ENCODE measurements around the gene AUTS2.

Gene AUTS2

DNA sequence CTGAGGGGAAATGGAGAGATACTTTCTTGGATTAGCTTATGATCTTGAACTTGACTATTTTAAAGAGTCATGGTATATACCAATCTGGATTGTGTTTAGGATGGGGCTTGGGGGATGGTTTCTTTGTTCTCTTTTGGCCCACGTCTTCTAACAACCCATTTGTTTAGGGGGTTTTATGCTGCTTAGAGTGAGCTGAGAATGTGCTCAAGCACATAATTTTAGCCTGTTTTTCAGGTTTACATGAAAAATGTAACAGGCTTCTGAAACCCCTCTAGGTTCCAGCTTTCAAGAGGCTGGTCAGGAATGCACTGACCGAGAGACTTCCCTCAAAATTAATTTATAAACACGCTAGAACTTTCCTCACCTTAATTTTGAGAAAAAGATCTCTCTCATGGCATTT, 94.3 kb downstream of the AUTS2 start:
- no peak for DNase-seq

- DNase-seq, result no peak
Observed at GRCh38 chr7:69693042-69693441, 94.8 kb downstream of the AUTS2 start.

DNA sequence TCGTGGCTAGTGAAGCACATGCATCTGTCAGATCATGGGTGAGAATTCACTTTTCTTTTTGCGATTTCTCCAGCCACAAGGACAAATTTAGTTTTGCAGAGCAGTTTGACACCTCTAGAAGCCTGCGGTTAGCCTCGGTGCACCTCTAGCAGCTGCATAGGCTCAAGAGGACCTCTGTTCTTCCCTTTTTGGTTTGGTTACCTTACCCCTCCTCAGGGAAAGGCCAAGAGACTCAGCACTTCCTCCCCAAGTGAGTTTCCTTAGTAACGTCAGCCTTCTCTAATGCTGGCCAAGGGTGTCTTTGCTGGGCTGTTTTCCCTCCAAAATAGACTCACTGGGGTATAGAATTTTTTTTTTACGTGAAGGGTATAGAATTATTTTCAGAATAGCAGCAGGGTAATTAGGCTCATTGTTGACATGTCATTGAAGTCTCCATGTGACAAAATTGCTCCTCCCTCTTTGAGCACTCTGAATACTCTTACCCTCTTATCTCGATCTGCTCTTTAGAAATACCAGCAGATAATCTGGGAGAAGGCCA, 97.8 kb downstream of the AUTS2 start:
- peak; percentile 15 for DNase-seq

DNA sequence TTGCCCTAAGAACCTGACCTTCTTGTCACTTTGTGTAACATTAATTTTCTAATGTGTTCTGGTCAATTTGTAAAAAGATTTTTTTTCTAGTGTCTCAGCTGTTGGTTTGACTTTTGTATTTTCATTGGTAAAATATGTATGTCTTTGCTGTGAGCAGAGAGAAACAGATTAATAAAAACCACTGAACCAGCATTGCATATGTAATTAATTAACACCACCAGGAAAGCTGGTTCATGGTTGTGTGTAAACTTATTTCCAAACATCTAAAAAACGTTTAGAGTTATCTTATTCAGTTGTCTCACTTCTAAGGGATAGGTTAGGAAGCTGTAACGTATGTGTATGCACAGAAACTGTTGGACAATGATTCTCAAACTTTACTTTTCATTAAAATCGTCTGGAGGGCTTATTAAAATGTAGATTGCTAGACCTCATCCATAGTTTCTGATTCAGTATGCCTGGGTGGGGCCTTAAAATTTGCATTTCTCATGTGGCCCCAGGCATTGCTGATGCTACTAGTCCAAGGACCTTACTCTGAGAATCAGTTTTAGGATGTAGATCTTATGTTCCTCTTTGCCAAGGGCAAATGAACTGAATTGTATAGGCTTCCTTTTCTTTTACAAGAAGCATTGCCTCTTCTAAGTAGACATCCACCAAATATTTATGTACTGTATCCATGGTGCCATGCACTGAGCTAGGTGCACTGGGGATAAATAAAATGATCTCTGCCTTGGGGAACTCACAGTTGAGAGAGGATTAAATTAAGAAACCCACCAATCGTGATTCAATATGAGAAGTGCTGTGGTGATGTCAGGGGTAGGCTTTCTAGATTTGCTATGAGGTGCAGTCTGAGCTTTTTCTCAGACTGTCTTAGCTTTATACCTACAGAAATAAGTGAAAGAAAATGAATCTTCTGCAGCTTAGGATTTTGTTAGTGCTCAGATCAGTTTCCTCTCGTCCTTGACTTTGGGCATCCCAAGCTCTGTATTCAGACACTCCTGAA, 98.7 kb downstream of the AUTS2 start:
- DNase-seq, result no peak

DNA sequence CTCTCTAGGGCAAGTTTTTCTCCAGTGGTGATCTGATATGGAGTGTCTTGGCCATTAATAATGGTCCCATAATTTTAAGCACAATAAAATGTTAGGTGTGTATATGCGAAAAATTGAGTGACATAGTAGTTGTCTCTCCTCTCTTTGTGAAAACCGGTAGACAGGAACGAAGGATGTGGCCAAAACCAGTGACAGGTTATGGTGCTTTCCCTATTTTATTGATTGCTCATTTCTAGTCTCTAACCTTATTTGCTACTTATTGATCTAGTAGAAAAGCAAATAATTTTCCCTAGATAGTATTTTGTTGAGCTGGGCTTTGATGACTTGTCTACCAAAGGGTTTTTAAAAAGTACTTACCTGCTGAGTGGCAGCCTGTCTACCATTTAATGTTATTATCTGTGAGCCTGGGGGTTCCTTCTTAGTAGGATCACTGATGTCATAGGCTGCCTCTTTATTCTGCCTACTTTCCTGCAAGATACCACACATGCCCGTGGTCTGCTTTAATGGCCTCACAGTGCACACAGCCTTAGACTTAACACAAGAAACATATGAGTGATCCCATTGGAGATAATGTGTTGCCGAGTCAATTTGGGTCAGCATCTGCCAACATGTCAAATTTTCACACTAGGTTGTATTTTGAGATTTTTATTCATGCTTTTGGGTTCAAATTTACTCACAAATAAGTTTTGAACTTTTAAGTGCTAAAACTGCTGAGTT, 100.0 kb downstream of the AUTS2 start:
- no peak for DNase-seq

DNA sequence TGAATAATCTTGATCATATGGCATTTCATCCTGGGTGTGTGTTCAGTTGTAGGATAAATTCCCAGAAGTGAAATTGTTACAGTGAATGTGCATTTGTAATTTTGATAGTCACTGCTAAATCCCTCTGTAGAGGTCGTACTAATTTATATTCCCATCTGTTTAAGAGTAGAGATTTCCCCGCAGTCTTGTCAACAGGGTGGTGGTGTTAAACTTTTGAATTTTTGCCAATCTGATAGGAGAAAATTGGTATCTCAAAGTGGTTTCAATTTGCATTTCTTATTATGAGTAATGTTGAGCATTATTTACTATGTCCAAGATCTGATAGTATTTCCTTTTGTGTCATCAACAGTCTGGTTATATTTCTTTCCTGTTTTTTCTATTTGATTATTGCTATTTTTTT, 101.7 kb downstream of the AUTS2 start:
- no peak for DNase-seq

DNA sequence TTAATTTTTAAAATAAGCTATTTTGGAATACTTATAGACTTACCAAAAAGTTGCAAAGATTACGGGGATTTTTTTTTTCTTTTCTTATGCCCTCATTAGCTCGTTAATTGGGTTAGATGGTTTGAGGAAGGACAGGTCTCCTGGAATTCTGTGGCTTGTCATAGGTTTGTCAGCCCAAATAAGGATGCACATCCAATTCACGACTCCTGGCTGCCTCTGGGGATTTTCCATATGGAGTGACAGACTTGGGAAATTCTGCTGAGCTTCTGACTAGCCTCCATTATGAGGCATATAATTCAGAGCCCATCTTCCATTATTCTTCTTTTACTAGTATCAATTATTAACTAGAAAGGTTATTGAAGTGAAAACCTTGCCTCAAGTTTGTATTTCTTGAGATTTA, 102.1 kb downstream of the AUTS2 start:
- no peak for DNase-seq

DNA sequence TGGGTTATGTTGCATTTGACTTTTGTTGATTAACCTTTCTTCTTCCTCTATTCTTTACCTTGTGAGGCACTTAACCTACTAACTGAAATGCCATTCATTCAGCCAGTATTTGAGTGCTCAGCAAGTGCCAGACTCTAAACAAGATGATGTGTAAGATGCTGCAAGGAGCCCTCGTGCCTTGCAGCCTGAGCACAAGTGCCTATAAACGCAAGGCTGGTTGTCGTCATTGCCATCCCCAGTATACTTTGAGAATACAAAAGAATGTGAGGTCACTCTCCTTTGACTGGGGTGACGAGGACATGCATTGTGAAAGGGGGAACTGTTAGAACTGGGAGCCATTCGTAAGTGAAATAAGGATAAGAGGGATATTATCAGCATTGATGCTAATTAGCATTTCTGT, 103.0 kb downstream of the AUTS2 start:
- no peak for DNase-seq

DNA sequence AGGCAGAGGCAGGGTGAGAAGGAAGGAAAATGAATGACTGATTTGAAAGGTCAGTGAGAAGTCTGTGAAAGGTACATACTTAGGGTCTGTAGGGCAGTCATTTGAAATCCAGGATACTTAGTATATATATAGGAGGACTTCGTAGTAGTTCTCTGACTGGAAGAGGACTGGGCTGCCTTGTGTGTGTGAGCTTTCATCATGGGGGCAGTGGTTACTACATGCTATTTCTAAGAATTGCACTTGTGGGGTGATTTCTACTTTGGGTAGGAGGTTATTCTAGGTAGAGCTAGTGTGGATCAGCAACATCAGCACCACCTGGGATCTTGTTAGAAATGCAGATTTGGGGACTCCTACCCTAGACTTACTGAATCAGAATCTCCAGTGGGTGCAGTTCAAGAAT, 104.1 kb downstream of the AUTS2 start:
- DNase-seq, result no peak

DNA sequence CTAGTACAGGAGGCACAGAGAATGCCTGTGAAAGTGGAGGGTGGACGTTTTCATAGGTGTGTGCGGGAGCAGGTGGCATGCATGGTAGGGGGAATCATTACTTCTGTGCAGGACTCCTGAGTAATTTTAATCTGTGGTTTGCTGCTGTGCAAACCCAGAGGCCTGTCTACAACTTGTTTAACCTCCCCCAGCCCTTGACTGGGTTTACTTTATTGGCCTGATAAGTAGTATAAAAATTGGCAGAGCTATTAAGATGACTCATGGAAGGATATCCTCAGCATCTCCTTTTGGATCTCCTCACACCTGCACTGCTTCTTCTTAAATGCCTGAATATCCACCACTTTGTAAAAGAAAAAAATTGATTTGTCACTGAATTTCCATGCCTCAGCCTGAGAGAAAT, 104.8 kb downstream of the AUTS2 start:
- DNase-seq, result no peak

DNA sequence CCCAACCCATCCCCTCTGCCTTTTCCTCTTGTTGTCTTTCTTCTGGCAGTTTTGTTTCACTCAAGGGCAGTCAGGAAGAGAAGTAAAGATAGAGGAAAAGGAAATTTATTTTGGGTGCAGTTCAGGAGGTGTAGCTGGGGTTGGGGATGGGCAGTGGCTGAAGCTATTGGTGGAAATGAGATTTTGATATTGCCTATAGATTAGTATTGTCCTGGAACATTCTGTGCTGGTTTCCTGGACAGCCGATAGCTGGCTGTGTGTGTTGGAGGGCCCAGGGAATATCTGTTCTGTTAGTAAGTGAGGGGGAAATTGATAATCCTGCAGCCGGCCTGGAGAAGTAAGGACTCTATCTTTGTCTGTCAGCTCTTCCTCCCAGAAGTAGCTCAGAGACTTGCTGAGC, 107.8 kb downstream of the AUTS2 start:
- no peak for DNase-seq

DNA sequence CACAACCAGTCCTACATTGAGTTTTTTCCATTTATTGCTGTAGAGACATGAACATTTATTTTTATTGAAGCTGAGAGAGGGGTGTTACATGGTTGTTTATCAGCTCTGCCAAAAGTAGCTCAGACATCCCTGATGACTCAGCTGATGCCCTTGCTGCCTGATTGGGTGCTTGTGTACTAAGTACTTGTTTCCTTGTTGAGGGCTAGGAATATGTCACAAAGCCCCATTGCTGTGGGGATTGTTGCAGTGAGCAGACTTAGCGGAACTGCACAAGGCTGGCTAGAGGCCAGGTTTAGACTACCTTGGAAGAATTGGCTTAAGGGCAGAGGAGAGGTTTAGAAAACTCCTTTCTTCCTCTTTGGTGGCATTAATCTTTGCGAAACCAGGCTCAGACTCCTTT, 110.6 kb downstream of the AUTS2 start:
- DNase-seq, result no peak

- no peak for DNase-seq
Observed at GRCh38 chr7:69710768-69711438, 112.6 kb downstream of the AUTS2 start.

DNA sequence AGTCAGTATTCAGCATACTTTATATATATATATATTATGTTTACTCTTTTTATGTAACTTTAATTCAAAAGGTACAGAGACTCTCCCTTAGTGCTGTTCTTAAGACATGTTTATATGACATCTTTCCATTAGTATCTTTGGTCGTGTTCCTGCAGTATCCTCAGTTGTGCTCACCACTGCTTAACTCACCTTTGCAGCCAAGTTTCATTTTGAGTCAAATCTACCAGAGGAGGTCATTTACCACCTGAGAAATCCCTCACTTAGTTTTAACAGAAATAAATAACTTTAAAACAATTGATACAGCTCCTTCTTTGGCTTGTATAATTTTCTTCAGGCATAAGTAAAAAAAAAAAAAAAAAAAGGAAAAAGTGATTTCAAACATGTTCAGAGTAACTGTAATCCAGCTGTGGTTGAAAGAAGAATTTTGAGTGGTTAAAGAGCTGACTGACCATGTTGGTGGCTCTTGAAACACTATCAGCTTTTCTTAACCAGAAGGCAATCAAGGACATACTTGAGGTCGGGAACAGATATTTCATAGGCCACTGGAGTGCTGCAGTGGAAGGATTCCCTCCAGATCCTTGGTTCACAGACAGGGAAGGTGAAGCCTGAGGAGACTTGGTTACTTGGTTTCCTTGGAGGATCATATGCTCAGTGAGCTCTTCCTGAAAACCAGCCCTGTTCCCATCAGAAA, 116.8 kb downstream of the AUTS2 start:
- DNase-seq, result no peak

DNA sequence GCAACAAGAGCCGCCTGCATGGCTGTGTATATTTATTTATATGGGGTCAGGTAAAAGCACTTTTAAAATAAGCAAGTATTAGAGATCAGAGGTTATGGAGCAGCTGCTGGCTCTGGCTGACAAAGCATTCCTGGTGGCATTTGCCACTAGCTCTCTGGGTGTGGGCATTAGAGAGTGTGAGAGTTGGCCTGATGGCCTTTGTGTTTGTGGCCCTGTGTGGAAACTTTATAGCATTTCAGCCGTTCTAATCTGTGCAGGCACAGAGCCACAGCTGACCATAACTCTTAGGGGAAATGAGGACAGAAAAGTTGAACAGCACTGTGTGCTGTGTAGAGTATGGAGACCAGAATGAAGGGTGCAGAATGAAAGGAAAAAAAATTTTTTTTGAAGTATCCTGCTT, 118.9 kb downstream of the AUTS2 start:
- DNase-seq, result no peak

DNA sequence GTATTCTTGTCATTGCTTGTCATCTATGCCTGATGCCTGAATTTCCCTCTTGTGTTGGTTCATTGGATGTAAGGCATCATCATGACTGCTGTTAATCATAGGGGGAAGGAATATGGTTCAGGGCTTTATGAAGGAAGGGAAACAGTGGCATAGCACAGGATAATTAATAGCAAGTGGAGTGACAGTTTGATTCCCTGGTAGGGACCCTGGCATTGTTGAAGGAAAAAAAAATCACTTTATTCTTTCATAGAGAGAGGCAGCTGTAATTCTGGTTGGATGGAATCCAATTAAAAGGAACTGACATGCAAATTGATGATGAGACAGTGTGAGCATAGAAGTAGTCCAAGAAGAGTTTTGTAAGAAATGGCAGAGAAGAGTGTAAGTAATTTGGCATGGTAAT, 121.4 kb downstream of the AUTS2 start:
- DNase-seq, result no peak

- DNase-seq, result no peak
Observed at GRCh38 chr7:69722843-69723242, 124.6 kb downstream of the AUTS2 start.

- DNase-seq, result no peak
Observed at GRCh38 chr7:69723663-69724062, 125.4 kb downstream of the AUTS2 start.

GRCh38 chr7:69728304-69728703, 130.0 kb downstream of the AUTS2 start:
- DNase-seq, result no peak

DNA sequence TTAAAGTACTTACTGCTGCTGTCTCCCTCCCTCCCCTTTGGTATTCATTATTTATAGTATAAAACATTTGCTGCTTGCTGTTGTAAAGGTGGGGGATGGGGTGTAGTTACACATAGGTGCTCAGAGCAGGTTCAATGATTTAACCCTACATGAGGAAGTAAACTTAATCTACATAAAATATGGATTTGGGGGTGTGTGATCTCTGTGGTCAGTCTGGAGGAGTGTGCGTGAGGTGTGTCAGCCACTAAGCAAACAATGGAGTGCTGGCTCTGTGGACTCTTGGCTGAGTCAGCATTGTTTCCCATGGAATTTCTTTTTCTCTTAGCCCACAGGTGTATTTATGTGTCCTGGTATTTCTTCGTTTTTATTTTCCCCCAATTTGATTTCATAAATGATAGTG, 133.9 kb downstream of the AUTS2 start:
- no peak for DNase-seq

DNA sequence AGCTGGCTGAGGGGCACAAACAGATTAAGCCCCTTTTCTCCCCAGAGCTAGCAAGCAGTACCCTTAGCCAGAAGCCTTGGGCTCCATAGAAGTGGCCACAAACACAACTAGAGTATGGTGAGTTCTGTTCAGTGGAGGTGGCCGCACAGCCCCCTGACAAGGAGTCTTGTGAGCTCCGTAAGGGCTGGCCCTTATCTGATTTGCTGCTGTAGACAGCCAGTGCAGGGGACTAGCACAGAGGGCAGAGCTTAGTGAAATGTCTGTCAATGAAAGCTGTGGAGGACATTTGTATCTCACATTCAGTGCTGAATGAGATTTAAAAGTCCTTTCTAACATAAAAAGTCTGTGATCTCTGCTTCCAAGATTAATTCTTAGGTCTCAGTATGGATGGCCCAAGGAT, 137.3 kb downstream of the AUTS2 start:
- no peak for DNase-seq

GRCh38 chr7:69736126-69736810, 138.0 kb downstream of the AUTS2 start:
- no peak for DNase-seq

Data from CD4-positive, alpha-beta T cell treated with Interleukin-10 for 1 hour (primary cell).